ENCODE measurements around the gene IFNG. TPM values are rescaled to one million over a fixed set of nuclear protein-coding genes. Genes with fewer than 3 reads are reported as not detected.

The IFNG gene
- total and polyA plus RNA-seq, 2 experiments from 2014 or later: not detected

DNA sequence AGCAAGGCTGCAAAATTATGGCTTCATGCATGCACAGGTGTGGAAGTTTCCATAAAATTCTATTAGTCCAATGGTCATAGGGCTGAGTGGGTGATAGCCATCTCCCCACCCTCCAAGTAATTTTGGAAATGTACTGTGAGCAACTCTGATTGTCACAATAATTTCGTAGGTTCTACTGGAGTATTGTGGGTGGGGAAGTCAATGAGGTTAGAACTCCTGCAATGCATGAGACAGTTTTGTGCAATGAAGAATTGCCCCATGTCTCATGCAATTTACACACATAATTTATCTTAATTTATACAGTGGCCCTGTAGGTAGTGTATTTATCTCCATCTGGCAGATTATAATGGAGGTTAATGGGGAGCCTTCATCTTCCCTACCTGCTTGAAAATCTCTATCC lies 20.5 kb downstream of the IFNG start:
- Histone ChIP-seq H3K4me2 (no peak overlapping the region), H4K20me1 (ENCODE audit: insufficient read depth, poor library complexity, severe bottlenecking) (no peaks in the 10 kb centered on the region), H2AFZ (no peak overlapping the region), H3K4me1 (ENCODE audit: insufficient read depth) (no peaks in the 10 kb centered on the region), H3K9me2 (replicated peaks; ENCODE audit: insufficient read depth) (no peaks in the 10 kb centered on the region), H3K27ac (no peak overlapping the region), H3K36me3 (replicated peaks; ENCODE audit: insufficient read depth, low read depth) (no peaks in the 10 kb centered on the region), H3K27me3 (no peaks in the 10 kb centered on the region), H3K79me2 (no peaks in the 10 kb centered on the region), H3K4me3 (no peak overlapping the region), H3K9me3 (ENCODE audit: low read depth) (no peaks in the 10 kb centered on the region)
- DNase-seq (ENCODE audit: low spot score): no peak
- no peak for TF ChIP-seq EZH2phosphoT487 (IDR thresholded peaks at IDR 0.05; ENCODE audit: low read depth, severe bottlenecking, unreplicated experiment)
- 67% methylated on average over 1 of the region's 1 CpG for WGBS (ENCODE audit: low lambda C conversion rate, missing lambda C conversion rate)

DNA sequence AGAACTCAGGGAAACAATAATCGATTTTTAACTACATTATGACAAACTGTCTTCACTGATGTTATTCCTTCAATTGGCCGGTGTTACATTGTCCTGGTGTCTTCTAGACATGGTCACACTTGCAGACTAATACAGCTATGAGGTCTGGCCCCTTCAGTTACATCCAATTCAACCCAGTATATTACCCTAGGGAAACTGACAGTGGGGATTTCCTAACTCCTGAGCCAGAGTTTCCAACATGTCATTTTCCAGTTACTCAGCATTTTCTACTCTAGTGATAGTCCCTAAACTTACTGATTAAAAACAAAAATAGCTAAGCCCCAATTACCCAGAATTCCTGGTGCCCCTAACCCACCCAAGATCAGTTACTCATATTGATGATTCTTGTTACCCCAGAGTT lies 21.1 kb downstream of the IFNG start:
- whole genome bisulfite sequencing (ENCODE audit: low lambda C conversion rate, missing lambda C conversion rate): 85% methylated on average over 2 of the region's 2 CpGs
- Histone ChIP-seq H3K27ac (no peak overlapping the region), H3K4me3 (no peak overlapping the region), H3K4me2 (no peak overlapping the region), H3K27me3 (no peaks in the 10 kb centered on the region), H2AFZ (no peak overlapping the region), H3K79me2 (no peaks in the 10 kb centered on the region), H3K4me1 (ENCODE audit: insufficient read depth) (no peaks in the 10 kb centered on the region), H4K20me1 (ENCODE audit: insufficient read depth, poor library complexity, severe bottlenecking) (no peaks in the 10 kb centered on the region), H3K9me2 (replicated peaks; ENCODE audit: insufficient read depth) (no peaks in the 10 kb centered on the region), H3K9me3 (ENCODE audit: low read depth) (no peaks in the 10 kb centered on the region), H3K36me3 (replicated peaks; ENCODE audit: insufficient read depth, low read depth) (no peaks in the 10 kb centered on the region)
- no peak for DNase-seq (ENCODE audit: low spot score)
- TF ChIP-seq EZH2phosphoT487 (IDR thresholded peaks at IDR 0.05; ENCODE audit: low read depth, severe bottlenecking, unreplicated experiment): no peak
- TF ChIP-seq EZH2 (IDR thresholded peaks at IDR 0.05; ENCODE audit: borderline replicate concordance): no peak
- TF ChIP-seq, protein P1, sequence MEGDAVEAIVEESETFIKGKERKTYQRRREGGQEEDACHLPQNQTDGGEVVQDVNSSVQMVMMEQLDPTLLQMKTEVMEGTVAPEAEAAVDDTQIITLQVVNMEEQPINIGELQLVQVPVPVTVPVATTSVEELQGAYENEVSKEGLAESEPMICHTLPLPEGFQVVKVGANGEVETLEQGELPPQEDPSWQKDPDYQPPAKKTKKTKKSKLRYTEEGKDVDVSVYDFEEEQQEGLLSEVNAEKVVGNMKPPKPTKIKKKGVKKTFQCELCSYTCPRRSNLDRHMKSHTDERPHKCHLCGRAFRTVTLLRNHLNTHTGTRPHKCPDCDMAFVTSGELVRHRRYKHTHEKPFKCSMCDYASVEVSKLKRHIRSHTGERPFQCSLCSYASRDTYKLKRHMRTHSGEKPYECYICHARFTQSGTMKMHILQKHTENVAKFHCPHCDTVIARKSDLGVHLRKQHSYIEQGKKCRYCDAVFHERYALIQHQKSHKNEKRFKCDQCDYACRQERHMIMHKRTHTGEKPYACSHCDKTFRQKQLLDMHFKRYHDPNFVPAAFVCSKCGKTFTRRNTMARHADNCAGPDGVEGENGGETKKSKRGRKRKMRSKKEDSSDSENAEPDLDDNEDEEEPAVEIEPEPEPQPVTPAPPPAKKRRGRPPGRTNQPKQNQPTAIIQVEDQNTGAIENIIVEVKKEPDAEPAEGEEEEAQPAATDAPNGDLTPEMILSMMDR (IDR thresholded peaks at IDR 0.05; ENCODE audit: poor library complexity): no peak

DNA sequence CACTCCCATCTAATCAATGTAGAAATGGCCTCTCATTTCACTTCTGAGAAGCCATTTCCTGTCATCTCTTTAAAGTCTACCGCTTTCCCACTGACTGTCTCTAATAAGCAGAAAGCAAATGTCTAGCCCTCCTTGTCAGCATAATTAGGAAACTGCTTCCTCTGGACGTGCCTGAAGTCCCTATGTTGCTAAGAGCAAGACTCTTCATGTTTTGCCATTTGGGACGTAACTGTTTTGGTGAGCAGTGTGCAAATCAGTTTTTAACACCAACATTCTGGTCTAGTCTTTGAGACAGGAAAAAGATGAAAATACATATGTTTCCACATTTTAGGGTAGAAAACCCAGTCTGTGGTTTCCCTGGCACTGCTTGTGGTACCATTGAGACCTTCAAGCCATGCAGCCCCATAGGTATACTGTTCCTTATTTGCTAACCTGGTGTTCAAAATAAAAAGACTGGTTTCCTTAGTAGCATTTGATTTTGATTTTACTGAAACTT lies 22.2 kb downstream of the IFNG start:
- Histone ChIP-seq H3K9me3 (ENCODE audit: low read depth) (no peaks in the 10 kb centered on the region), H3K27me3 (no peaks in the 10 kb centered on the region), H3K36me3 (replicated peaks; ENCODE audit: insufficient read depth, low read depth) (no peaks in the 10 kb centered on the region), H4K20me1 (ENCODE audit: insufficient read depth, poor library complexity, severe bottlenecking) (no peaks in the 10 kb centered on the region), H3K4me2 (no peak overlapping the region), H3K4me3 (no peak overlapping the region), H3K79me2 (no peaks in the 10 kb centered on the region), H3K4me1 (ENCODE audit: insufficient read depth) (no peaks in the 10 kb centered on the region), H3K9me2 (replicated peaks; ENCODE audit: insufficient read depth) (no peaks in the 10 kb centered on the region), H2AFZ (no peak overlapping the region), H3K27ac (no peak overlapping the region)
- DNase-seq (ENCODE audit: low spot score): no peak
- 68% methylated on average over 3 of the region's 3 CpGs for WGBS (ENCODE audit: low lambda C conversion rate, missing lambda C conversion rate)
- TF ChIP-seq EZH2phosphoT487 (IDR thresholded peaks at IDR 0.05; ENCODE audit: low read depth, severe bottlenecking, unreplicated experiment): no peak
- TF ChIP-seq EZH2 (IDR thresholded peaks at IDR 0.05; ENCODE audit: borderline replicate concordance): no peak
- TF ChIP-seq, protein P1 (IDR thresholded peaks at IDR 0.05; ENCODE audit: poor library complexity): no peak

DNA sequence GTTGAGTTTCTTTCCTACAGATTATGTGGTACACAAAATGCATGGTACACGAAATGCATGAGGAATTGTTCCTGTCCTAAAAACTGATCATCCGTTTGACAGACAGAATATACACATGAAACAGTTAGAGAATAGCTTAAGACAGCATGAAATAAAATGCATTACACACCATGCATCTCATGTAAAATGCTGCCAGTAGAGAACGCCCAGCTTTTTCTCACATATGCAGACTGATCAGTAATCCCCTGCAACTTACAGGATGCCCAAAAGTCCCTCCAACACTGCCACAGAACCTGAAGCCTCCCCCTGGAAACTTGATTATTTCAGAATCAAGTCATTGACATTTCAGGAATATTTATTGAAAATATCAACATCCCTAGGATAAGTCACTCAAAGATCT lies 24.0 kb downstream of the IFNG start:
- 95% methylated on average over 3 of the region's 3 CpGs for WGBS (ENCODE audit: low lambda C conversion rate, missing lambda C conversion rate)
- H2AFZ ChIP-seq: no peak overlapping the region
- no peaks in the 10 kb centered on the region for H3K9me2 ChIP-seq (replicated peaks; ENCODE audit: insufficient read depth)
- no peaks in the 10 kb centered on the region for H3K79me2 ChIP-seq
- H3K9me3 ChIP-seq (ENCODE audit: low read depth): no peaks in the 10 kb centered on the region
- no peak overlapping the region for H3K27ac ChIP-seq
- no peak for TF ChIP-seq EZH2 (IDR thresholded peaks at IDR 0.05; ENCODE audit: borderline replicate concordance)
- no peak for TF ChIP-seq EZH2phosphoT487 (IDR thresholded peaks at IDR 0.05; ENCODE audit: low read depth, severe bottlenecking, unreplicated experiment)
- TF ChIP-seq, protein P1 (IDR thresholded peaks at IDR 0.05; ENCODE audit: poor library complexity): no peak
- no peaks in the 10 kb centered on the region for H3K4me1 ChIP-seq (ENCODE audit: insufficient read depth)
- no peaks in the 10 kb centered on the region for H3K27me3 ChIP-seq
- no peaks in the 10 kb centered on the region for H4K20me1 ChIP-seq (ENCODE audit: insufficient read depth, poor library complexity, severe bottlenecking)
- DNase-seq (ENCODE audit: low spot score): no peak
- no peak overlapping the region for H3K4me2 ChIP-seq
- H3K36me3 ChIP-seq (replicated peaks; ENCODE audit: insufficient read depth, low read depth): no peaks in the 10 kb centered on the region
- H3K4me3 ChIP-seq: no peak overlapping the region

Data from hepatocyte (in vitro differentiated cells).